ENCODE data around the gene ITGA2B.

GRCh38 chr17:44424828-44425461, 35.5 kb upstream of the ITGA2B start:
- no peak for TF ChIP-seq CTCF (IDR thresholded peaks at IDR 0.05)
- no peak for TF ChIP-seq EP300 (IDR thresholded peaks at IDR 0.05)
- TF ChIP-seq POLR2A (IDR thresholded peaks at IDR 0.05) = no peak

All from tibial nerve (tissue), 4 donors.